Mesenchymal stem cell (in vitro differentiated cells and primary cell): Measurements from ENCODE around the gene PTPRU.
A peak's percentile ranks its signal among the peaks of the same experiment; 100 is the strongest.

Experiments
- DNase-seq: peaks from one replicate; pipeline ENCODE4 v3.0.0-alpha.2; 2013
- H2AFZ ChIP-seq: one replicate; pipeline ENCODE4 v1.6.1; 2013; ENCODE audit warnings: low read depth, mild to moderate bottlenecking, control low read depth, inconsistent platforms, low read length, moderate library complexity
- H2AK5ac ChIP-seq: 2 replicates; pipeline ENCODE4 v1.6.1; 2013; ENCODE audit warnings: low read length, moderate library complexity, mild to moderate bottlenecking, inconsistent platforms; ENCODE audit not compliant: severe bottlenecking
- H2BK120ac ChIP-seq: one replicate; pipeline ENCODE4 v1.6.1; 2013; ENCODE audit warnings: low read depth, mild to moderate bottlenecking, inconsistent platforms, low read length, moderate library complexity
- H2BK12ac ChIP-seq, 2 experiments: one replicate each; pipeline ENCODE4 v1.6.1; 2013; ENCODE audit warnings: inconsistent platforms in 2 of 2, low read length in 2 of 2, mild to moderate bottlenecking in 2 of 2, moderate library complexity in 2 of 2, control low read depth in 1 of 2
- H2BK15ac ChIP-seq: one replicate; pipeline ENCODE4 v1.6.1; 2013; ENCODE audit warnings: mild to moderate bottlenecking, low read depth, inconsistent platforms; ENCODE audit not compliant: poor library complexity, severe bottlenecking
- H2BK5ac ChIP-seq: 2 replicates; pipeline ENCODE4 v1.6.1; 2013; ENCODE audit warnings: low read depth, mild to moderate bottlenecking, low read length, control low read depth, inconsistent platforms; ENCODE audit not compliant: poor library complexity, severe bottlenecking
- H3K14ac ChIP-seq, 2 experiments: one replicate each; pipeline ENCODE4 v1.6.1; 2013; ENCODE audit warnings: inconsistent platforms in 2 of 2, low read length in 2 of 2, control low read depth in 1 of 2, mild to moderate bottlenecking in 1 of 2, moderate library complexity in 1 of 2
- H3K18ac ChIP-seq, 2 experiments: one replicate each; pipeline ENCODE4 v1.6.1; 2013; ENCODE audit warnings: inconsistent platforms in 2 of 2, low read length in 2 of 2, control low read depth in 1 of 2, low read depth in 1 of 2, mild to moderate bottlenecking in 1 of 2
- H3K23ac ChIP-seq, 2 experiments: one replicate each; pipeline ENCODE4 v1.6.1; 2013; ENCODE audit warnings: inconsistent platforms in 2 of 2, low read length in 2 of 2, mild to moderate bottlenecking in 2 of 2, moderate library complexity in 2 of 2, control low read depth in 1 of 2
- H3K27ac ChIP-seq: 2 replicates; pipeline ENCODE4 v1.5.1; 2013; ENCODE audit warnings: mild to moderate bottlenecking, moderate library complexity, low read length, control low read depth, inconsistent platforms; ENCODE audit not compliant: poor library complexity, severe bottlenecking
- H3K27me3 ChIP-seq, 2 experiments: 2 replicates each; pipeline versions ENCODE4 v1.6.1 to v1.7.0; 2013; ENCODE audit warnings: low read length in 2 of 2, mild to moderate bottlenecking in 2 of 2, moderate library complexity in 2 of 2, control low read depth in 1 of 2, inconsistent platforms in 1 of 2; ENCODE audit not compliant: control insufficient read depth in 1 of 2, insufficient read depth in 1 of 2
- H3K36me3 ChIP-seq, 2 experiments: 2 replicates each; pipeline versions ENCODE4 v1.6.1 to v1.7.0; 2013; ENCODE audit warnings: low read length in 2 of 2, control low read depth in 1 of 2, inconsistent platforms in 1 of 2, low read depth in 1 of 2, mild to moderate bottlenecking in 1 of 2; ENCODE audit not compliant: insufficient read depth in 2 of 2, control insufficient read depth in 1 of 2
- H3K4ac ChIP-seq, 2 experiments: one replicate each; pipeline ENCODE4 v1.6.1; 2013; ENCODE audit warnings: inconsistent platforms in 2 of 2, low read length in 2 of 2, mild to moderate bottlenecking in 2 of 2, moderate library complexity in 2 of 2, control low read depth in 1 of 2, low read depth in 1 of 2
- H3K4me1 ChIP-seq: 2 replicates; pipeline ENCODE4 v1.6.1; 2013; ENCODE audit warnings: low read depth, low read length, control low read depth; ENCODE audit not compliant: control insufficient read depth, insufficient read depth
- H3K4me2 ChIP-seq: 2 replicates; pipeline ENCODE4 v1.6.1; 2013; ENCODE audit warnings: low read length, mild to moderate bottlenecking, inconsistent platforms; ENCODE audit not compliant: poor library complexity, severe bottlenecking
- H3K4me3 ChIP-seq, 2 experiments: 2 replicates each; pipeline versions ENCODE4 v1.5.1 to v1.7.0; 2013; ENCODE audit warnings: low read length in 2 of 2, mild to moderate bottlenecking in 2 of 2, control low read depth in 1 of 2, low read depth in 1 of 2; ENCODE audit not compliant: insufficient read depth in 1 of 2
- H3K79me1 ChIP-seq: replicated peaks from 2 replicates; pipeline ENCODE4 v1.6.1; 2013; ENCODE audit warnings: mild to moderate bottlenecking, control low read depth, low read length, inconsistent platforms; ENCODE audit not compliant: poor library complexity, severe bottlenecking
- H3K9ac ChIP-seq: 2 replicates; pipeline ENCODE4 v1.7.0; 2013; ENCODE audit warnings: mild to moderate bottlenecking, low read length, moderate library complexity
- H3K9me3 ChIP-seq: 2 replicates; pipeline ENCODE4 v1.7.0; 2013; ENCODE audit warnings: mild to moderate bottlenecking, low read length; ENCODE audit not compliant: control insufficient read depth
- H4K8ac ChIP-seq: one replicate; pipeline ENCODE4 v1.6.1; 2013; ENCODE audit warnings: inconsistent platforms, mild to moderate bottlenecking, low read length, moderate library complexity
- H4K91ac ChIP-seq: one replicate; pipeline ENCODE4 v1.6.1; 2013; ENCODE audit warnings: mild to moderate bottlenecking, low read length, inconsistent platforms
- whole genome bisulfite sequencing: methylation state at CpG from one replicate; pipeline ENCODE4 v1.1.7; 2013; ENCODE audit warnings: mixed read lengths; 5-methylcytosine and 5-hydroxymethylcytosine counted together

PTPRU gene

DNA sequence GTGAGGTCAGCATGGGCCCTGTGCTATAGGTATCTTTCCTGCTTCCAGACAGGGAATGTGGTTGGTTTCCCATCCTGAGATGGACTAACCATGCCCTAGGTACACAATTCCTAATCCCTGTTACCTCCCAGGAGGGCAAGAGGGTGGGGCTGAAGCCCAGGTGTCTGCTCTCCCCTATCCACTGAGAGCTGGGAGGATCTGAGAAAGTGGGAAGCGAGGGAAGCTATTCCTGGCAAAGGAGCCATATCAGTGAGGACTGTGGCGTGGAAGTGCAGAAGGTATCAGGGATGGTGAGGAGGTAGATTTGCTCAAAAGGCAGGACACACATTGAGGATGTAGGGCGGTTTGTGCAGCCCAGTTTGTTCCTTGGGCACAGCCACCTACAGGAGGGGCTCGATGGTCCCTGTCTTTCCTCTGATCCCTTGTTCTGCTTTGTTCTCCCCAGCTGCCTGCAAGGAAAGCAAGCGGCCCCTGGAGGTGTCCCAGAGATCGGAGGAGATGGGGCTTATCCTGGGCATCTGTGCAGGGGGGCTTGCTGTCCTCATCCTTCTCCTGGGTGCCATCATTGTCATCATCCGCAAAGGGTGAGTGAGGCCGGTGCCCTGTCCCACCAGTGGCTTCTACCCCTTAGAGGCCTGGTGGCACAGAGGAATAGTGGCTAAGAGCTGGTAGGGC lies 48.1 kb downstream of the PTPRU start:
- Histone ChIP-seq H4K8ac (no peak overlapping the region), H4K91ac (peak overlapping the region; percentile 3), H3K4ac (no peak overlapping the region), H3K36me3 (peaks cover 16 to 32% of the 10 kb centered on the region in 2 experiments), H3K9me3 (no peaks in the 10 kb centered on the region), H3K27me3 (no peaks in the 10 kb centered on the region), H3K4me2 (no peak overlapping the region), H2BK5ac (no peak overlapping the region), H3K27ac (no peak overlapping the region), H3K4me1 (peaks cover 10% of the 10 kb centered on the region), H2BK120ac (no peak overlapping the region), H2AK5ac (no peak overlapping the region), H3K14ac (no peak overlapping the region), H2BK15ac (no peak overlapping the region), H3K9ac (no peak overlapping the region), H3K4me3 (no peak overlapping the region), H3K79me1 (no peaks in the 10 kb centered on the region), H2AFZ (no peak overlapping the region), H3K23ac (no peak overlapping the region), H3K18ac (no peak overlapping the region), H2BK12ac (no peak overlapping the region)
- 94% methylated on average over 8 of the region's 8 CpGs for WGBS
- DNase-seq = no peak

DNA sequence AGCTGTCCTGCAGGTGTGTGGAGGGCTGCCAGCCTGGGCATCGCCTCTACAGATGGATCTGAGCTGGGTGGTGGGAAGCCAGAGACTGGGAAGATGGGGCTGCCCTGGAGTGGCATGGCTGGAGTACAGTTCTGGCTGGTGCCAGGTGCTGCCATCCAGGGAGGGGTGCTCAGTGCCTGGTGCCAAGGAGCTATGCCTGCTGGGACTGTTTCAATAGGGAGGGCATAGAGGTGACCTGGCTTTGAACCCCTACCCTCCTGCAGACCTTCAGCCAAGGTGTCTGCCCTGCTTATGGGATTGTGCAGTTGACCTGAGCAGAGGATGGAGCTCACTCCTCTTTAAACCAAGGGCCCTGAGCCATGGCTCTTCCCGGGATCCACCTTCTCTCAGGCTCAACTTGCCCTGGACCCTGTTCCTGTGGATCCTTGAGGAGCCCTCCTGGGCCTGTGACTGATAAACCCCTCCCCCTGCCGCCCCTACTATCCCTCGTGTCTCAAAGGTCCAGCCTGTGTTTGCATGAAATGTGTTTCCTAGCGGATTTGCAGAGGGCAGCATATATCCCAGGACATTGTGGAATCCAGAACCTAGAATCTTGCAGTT lies 48.7 kb downstream of the PTPRU start:
- no peak overlapping the region for H3K4me2 ChIP-seq
- H4K91ac ChIP-seq = peak overlapping the region; percentile 3
- no peak overlapping the region for H2AK5ac ChIP-seq
- no peak overlapping the region for H2BK120ac ChIP-seq
- no peak overlapping the region for H3K4ac ChIP-seq
- H2BK15ac ChIP-seq = no peak overlapping the region
- H3K4me1 ChIP-seq = peaks cover 14% of the 10 kb centered on the region
- H3K27ac ChIP-seq = no peak overlapping the region
- H2BK12ac ChIP-seq = no peak overlapping the region
- no peaks in the 10 kb centered on the region for H3K9me3 ChIP-seq
- H3K27me3 ChIP-seq = no peaks in the 10 kb centered on the region
- no peak for DNase-seq
- no peak overlapping the region for H3K4me3 ChIP-seq
- 82% methylated on average over 5 of the region's 5 CpGs for WGBS
- H3K79me1 ChIP-seq = no peaks in the 10 kb centered on the region
- H3K18ac ChIP-seq = no peak overlapping the region
- no peak overlapping the region for H2AFZ ChIP-seq
- H3K36me3 ChIP-seq = peaks cover 16 to 33% of the 10 kb centered on the region in 2 experiments
- no peak overlapping the region for H3K23ac ChIP-seq
- H4K8ac ChIP-seq = no peak overlapping the region
- no peak overlapping the region for H2BK5ac ChIP-seq
- no peak overlapping the region for H3K14ac ChIP-seq
- no peak overlapping the region for H3K9ac ChIP-seq

DNA sequence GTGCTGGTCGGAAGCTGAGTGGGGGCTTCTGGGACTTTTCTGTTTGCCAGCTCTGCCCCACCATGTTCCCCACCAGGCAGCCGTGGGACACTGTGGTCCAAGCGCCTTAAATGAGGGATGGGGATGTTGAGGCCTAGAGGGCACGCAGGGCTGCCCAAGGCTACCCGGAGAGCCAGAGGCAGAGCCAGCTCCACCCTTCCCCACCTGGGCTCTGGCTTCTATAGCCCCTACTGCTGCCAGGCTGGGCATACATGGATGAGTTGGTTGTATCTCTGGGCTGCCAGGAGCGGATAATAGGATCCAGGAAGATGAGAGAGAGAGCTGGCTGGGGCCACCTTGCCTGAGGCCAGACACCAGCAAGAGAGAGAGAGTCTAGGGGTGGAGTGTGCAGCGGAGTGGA lies 49.4 kb downstream of the PTPRU start:
- H3K4ac ChIP-seq = no peak overlapping the region
- no peak overlapping the region for H3K23ac ChIP-seq
- no peak overlapping the region for H4K8ac ChIP-seq
- H2AFZ ChIP-seq = no peak overlapping the region
- H3K4me1 ChIP-seq = peaks cover 11% of the 10 kb centered on the region
- no peak overlapping the region for H3K27ac ChIP-seq
- no peak overlapping the region for H2BK120ac ChIP-seq
- H3K9me3 ChIP-seq = no peaks in the 10 kb centered on the region
- no peak overlapping the region for H4K91ac ChIP-seq
- H2BK12ac ChIP-seq = no peak overlapping the region
- H2BK5ac ChIP-seq = no peak overlapping the region
- H3K27me3 ChIP-seq = no peaks in the 10 kb centered on the region
- H3K9ac ChIP-seq = no peak overlapping the region
- H2AK5ac ChIP-seq = no peak overlapping the region
- H3K79me1 ChIP-seq = no peaks in the 10 kb centered on the region
- no peak overlapping the region for H2BK15ac ChIP-seq
- no peak overlapping the region for H3K14ac ChIP-seq
- H3K4me3 ChIP-seq = no peak overlapping the region
- WGBS = 80% methylated on average over 2 of the region's 7 CpGs
- DNase-seq = no peak
- H3K36me3 ChIP-seq = peaks cover 16 to 33% of the 10 kb centered on the region in 2 experiments
- no peak overlapping the region for H3K18ac ChIP-seq
- no peak overlapping the region for H3K4me2 ChIP-seq

DNA sequence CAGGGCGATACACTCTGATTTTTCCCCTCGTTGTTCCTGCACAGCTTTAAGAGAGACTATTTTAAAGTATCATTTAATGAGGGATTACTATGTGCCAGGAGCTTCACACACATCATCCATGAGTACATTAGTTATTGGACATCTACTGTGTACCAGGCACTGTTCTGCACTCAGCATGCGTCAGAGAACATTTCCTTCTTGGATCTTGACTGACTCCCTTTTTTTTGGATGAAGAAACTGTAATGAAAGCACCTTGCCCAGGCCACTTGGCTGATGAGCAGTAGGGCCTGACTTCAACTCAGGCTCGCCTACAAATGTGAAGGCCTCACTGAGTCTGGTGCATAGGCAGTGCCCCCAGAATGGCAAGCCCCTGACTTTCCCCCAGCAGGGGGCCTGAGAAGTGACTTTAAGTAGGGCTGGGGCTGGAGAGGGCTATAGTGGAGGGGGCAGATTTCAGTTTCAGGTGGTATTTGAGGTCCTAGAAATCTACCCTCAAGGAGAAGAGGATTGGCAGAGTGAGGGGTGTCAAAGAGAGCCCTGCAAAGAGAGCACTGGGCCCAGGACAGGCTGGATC lies 50.0 kb downstream of the PTPRU start:
- Histone ChIP-seq H3K4me2 (no peak overlapping the region), H3K36me3 (peaks cover 16 to 33% of the 10 kb centered on the region in 2 experiments), H4K8ac (no peak overlapping the region), H4K91ac (no peak overlapping the region), H3K79me1 (no peaks in the 10 kb centered on the region), H2BK120ac (no peak overlapping the region), H2BK5ac (no peak overlapping the region), H2AFZ (no peak overlapping the region), H3K27ac (no peak overlapping the region), H3K23ac (no peak overlapping the region), H2AK5ac (no peak overlapping the region), H3K14ac (no peak overlapping the region), H2BK15ac (no peak overlapping the region), H3K9me3 (no peaks in the 10 kb centered on the region), H3K18ac (no peak overlapping the region), H3K4ac (no peak overlapping the region), H3K4me3 (no peak overlapping the region), H3K4me1 (peaks cover 11% of the 10 kb centered on the region), H2BK12ac (no peak overlapping the region), H3K9ac (no peak overlapping the region), H3K27me3 (no peaks in the 10 kb centered on the region)
- DNase-seq = no peak
- 88% methylated on average over 2 of the region's 4 CpGs for WGBS
